Hepatocyte (in vitro differentiated cells): Measurements from ENCODE around the gene ENPP5.

Source experiments
- EZH2 ChIP-seq: fragments of 200-600 bp; sonication (generic); IDR thresholded peaks from 2 replicates; pipeline ENCODE4 v1.6.1; 2016; ENCODE audit warnings: antibody characterized with exemption, mild to moderate bottlenecking, borderline replicate concordance
- TF ChIP-seq, protein P1 (sequence below): fragments of 200-600 bp; sonication (generic); IDR thresholded peaks from 2 replicates; pipeline ENCODE4 v1.5.1; 2016; ENCODE audit warnings: antibody characterized with exemption, mild to moderate bottlenecking; ENCODE audit not compliant: poor library complexity

GRCh38 chr6:46129291-46129628 lies 41.5 kb downstream of the ENPP5 start:
- TF ChIP-seq, protein P1, sequence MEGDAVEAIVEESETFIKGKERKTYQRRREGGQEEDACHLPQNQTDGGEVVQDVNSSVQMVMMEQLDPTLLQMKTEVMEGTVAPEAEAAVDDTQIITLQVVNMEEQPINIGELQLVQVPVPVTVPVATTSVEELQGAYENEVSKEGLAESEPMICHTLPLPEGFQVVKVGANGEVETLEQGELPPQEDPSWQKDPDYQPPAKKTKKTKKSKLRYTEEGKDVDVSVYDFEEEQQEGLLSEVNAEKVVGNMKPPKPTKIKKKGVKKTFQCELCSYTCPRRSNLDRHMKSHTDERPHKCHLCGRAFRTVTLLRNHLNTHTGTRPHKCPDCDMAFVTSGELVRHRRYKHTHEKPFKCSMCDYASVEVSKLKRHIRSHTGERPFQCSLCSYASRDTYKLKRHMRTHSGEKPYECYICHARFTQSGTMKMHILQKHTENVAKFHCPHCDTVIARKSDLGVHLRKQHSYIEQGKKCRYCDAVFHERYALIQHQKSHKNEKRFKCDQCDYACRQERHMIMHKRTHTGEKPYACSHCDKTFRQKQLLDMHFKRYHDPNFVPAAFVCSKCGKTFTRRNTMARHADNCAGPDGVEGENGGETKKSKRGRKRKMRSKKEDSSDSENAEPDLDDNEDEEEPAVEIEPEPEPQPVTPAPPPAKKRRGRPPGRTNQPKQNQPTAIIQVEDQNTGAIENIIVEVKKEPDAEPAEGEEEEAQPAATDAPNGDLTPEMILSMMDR: no peak
- TF ChIP-seq EZH2: no peak
